Activated CD4-positive, CD25-positive, alpha-beta regulatory T cell treated with anti-CD3 and anti-CD28 coated beads, Interleukin-2, amount 50 U/mL, for 24 hours (primary cell): ENCODE results near the gene IPO7.

ENCODE experiments used
- ATAC-seq, 2 donors: fragments of 150-1000 bp; cut with Tn5 transposase; one replicate each; pipeline ENCODE4 v1.10.0; 2021; ENCODE audit warnings: mild to moderate bottlenecking in 1 of 2, moderate library complexity in 1 of 2

IPO7 gene

GRCh38 chr11:9495803-9496514, 111.5 kb downstream of the IPO7 start:
- ATAC-seq: no peak
